GM21367 (cell line): Measurements from ENCODE around the gene SLC48A1.

Source experiments
- ATAC-seq: cut with Tn5 transposase; IDR thresholded peaks from one replicate; pipeline ENCODE4 v1.9.1; 2021; ENCODE audit not compliant: unreplicated experiment

SLC48A1 gene

DNA sequence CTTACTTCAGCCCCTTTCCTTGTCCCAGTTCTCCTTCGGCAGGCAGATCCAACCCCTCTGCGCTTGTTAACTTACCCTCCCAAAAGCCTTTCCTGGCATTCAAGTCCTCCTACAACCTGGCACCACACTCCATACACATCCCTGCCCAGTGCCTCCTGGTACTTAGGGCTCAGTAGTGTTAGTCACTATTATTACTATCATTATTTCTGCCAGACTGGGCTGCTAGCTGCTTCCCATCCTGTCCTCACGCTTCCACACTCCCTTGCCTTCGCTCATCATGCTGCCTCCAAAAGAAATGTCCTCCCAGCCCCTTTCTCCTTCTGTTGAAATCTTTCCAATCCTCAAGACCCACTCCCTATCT is 48.3 kb downstream of the SLC48A1 start:
- no peak for ATAC-seq

DNA sequence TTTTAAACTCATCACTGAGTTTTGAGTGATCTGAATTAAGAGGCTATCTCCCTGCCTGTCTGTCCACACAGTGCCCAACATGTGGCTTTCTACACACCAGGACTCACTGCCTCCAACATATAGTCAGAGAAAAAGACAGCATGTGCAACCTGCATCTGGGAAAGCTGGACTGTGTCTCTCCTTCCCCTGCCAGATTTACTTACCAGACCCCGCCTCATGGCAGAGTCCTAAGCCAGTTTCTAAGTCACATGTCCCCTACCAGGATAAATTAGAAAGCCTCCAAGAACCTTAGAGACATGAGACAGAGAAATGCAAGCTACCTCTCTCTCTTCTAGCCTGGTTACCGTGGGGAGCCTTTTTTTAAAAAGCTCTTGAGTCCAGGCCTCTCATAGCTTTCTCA is 49.4 kb downstream of the SLC48A1 start:
- ATAC-seq, result no peak

DNA sequence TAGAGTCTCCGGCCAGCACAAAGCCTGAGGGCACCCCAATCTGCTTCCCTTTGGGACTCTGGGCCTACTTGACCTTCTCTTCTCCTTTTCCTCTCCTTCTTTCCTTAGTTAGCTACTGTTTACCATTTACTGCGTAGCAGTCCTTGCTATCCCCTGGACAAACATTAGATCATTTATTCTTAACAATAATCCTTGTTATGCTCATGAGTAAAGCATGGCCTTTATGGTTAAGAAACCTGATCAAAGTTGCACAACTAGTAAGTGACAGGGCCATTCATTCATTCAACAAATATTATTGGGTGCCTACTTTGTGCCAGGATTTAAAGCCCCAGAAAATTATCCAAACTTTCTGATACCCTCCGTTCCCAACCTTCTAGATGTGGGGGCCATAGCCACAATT is 49.8 kb downstream of the SLC48A1 start:
- no peak for ATAC-seq

DNA sequence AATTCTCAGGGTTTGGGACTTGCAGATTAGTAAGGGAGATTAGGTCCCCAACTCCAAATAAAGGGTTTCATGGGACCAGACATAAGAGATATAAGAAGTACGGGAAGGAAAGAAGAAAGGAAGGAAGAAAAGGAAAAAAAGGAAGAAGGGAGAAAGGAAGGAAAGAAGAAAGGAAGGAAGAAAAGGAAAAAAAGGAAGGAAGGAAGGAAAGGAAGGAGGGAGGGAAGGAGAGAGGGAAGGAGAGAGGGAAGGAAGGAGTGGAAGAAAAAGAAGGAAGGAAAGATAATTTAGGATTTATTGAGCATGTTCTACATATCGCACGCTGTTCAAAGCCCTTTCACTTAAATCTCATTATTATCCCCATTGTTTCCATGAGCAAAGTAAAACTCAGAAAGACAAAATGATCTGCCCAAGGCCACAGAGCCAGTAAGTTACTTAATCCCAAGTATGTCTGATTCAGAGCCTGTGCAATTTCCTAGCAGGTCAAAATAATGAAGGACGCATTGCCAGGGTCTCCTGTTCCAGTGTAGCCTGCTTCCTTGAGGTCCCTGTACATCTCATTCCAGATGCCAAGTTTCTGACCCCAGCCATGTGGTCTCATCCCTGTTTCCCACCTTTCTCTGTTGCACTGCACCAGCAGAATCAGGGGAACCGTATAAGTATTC is 50.5 kb downstream of the SLC48A1 start:
- ATAC-seq, result no peak

DNA sequence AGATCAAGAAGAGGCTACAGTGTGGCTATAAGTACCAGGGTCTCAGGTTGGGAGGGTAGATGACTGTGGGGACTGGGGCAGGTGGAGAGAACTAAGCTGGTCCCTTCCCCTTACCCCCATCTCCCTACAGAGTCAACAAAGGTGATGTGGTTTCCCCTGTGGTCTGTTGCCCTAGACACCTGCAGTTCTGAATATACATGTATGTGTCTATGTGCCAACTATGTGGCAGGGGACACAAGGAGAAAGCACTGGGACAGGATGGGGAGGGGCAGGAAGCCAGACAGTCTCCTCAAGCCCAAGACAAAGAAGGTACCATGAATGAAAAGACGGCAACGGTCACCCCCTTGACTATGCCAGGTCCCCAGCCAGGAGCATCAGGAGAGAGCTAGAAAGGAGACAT is 51.2 kb downstream of the SLC48A1 start:
- no peak for ATAC-seq

DNA sequence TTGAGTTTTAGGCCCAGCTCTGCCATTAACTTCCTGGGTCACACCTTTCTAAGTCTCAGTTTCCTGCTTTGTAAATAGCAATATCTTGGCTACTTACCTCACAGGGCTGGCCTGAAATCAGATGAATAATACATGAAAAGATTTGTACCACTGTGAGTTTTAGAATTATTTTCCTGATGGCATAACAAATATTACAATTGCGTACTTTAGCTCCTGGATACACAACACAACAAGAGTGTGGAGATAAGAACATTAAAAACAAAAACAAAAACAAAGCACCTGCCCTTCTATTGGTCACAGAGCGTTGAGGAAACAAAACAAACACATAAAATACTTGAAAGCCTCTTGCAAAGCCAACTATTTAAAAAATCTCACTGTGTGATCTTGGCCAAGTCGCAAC is 51.6 kb downstream of the SLC48A1 start:
- ATAC-seq, result no peak

DNA sequence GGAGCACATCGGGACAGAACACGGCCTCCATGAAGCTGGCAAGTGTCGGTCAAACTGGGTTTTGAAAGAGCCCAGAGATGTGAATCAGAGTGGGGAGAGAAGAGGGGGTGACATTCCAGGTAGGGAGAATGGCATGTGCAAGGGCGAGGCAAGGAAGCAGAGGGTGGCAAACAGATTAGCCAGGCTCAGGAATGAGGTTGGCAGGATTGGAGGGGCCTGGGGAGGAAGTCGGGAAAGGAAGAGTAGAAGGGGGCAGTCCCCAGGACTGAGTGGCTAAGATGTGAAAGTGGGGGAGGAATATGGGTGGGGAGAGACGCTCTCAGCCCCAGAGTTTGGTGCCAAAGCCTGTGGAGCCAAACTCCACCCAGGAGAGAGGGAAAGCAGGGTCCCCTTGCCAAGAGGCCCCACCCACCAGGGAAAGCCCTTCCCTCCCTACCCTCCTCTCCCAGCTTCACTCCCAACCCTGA is 52.2 kb downstream of the SLC48A1 start:
- no peak for ATAC-seq

DNA sequence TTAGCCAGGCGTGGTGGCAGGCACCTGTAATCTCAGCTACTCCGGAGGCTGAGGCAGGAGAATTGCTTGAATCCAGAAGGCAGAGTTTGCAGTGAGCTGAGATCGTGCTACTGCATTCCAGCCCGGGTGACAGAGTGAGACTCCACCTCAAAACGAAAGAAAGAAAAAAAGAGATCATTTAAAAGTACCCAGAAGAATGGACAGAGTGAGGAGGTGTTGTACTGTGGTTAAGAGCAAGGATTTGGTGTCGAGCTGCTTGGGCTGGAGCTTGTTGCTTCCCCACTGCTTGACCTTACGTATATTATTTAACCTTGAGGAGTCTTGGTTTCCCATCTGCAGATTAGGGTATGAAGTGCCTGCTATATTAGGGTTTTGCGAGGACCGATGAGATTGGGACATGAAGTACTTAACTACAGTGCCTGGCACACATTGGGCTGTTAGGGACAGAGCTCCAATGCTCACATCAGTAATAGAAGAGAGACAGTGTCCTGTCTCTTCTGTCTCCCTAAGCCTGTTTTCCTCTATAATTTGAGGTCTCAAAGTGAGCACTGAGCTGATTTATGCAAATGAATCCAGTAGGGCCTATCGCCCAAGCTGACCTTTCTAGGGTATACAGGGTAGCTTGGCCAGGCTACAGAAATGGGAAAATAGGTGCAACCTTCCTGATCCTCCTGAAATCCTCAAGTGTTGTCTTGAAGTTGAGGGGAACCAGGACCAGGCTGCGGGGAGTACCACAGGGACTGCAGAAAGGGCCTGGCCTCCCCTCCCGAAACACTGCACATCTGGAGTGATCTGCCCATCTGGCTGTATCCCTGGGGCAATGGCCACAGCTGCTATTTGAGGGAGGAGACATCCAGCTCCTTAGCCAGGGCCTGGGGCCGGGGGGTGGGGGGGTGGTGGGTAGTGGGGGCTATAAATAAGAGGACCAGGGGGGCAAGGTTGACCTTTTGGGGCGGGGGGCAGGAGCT is 55.3 kb downstream of the SLC48A1 start:
- ATAC-seq, result no peak

DNA sequence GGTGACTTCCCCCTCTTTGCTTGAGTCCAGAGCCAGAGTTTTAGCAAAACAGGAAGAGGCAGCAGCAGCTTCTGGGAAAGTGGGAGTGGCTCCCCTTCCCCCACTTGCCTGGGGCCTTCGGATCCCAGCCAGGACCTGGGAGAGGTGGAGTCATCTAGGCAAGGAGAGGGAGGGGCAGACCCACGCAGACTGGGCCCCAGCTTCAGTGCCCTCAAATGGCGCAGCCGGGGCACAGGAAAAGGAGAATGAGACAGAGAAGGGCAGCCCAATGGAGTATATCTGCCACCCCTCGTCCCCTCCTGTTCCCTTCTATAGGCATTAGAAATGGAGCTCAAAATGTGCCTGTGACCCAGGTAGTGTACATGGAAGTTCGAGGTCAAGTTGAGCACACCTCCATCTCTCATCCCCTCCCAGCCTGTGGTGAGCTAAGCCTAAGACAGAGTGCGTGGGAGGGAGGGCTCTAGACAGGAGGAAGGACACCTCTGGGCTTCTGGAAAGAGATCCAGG is 56.0 kb downstream of the SLC48A1 start:
- no peak for ATAC-seq

DNA sequence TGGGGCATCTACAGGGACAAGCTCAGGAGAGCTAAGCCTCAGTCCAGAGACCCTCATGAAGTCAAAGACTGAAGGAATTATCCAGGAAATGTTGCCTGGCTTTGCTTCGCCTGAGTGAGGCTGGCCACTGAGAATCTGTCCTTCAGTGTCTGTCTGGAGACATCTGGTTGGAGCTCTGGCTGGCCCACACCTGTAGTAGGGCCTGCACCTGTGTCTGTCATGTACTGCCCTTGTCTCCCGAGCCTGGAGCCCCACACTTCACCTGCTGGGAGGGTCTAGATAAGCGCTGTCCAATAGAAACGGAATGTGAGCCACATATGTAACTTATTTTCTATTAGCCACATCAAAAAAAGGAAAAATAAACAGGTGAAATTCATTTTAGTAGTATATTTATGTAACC is 56.5 kb downstream of the SLC48A1 start:
- no peak for ATAC-seq
